Tibial artery (tissue), 4 donors: ENCODE measurements around the gene IGSF6.
"Not testable (repeated sequence)": the region's sequence is repeated elsewhere in the genome, so short reads cannot be mapped to it uniquely, and the experiment has no call there.

Source experiments
- DNase-seq, 2 donors: peaks; one replicate each; pipeline ENCODE4 v3.0.0-alpha.2; 2019
- H3K27ac ChIP-seq, 2 donors: fragments of 200-600 bp; sonication (generic) in 1 of 2; 1 replicate in 1 of 2; 2 replicates in 1 of 2; pipeline ENCODE4 v1.5.1; 2018 to 2019; ENCODE audit warnings: mild to moderate bottlenecking in 1 of 2
- H3K27me3 ChIP-seq, 2 donors: fragments of 200-600 bp; sonication (generic) in 1 of 2; one replicate each; pipeline versions ENCODE4 v1.5.1 to v1.6.0; 2016 to 2019
- H3K36me3 ChIP-seq, 3 donors: fragments of 200-600 bp; sonication (generic) in 2 of 3; one replicate each; pipeline ENCODE4 v1.5.1; 2016 to 2019; ENCODE audit warnings: mild to moderate bottlenecking in 2 of 3
- H3K4me1 ChIP-seq, 4 donors: fragments of 200-600 bp; sonication (generic) in 2 of 4; 1 replicate in 3 of 4; 2 replicates in 1 of 4; pipeline ENCODE4 v1.5.1; 2016 to 2019
- H3K4me3 ChIP-seq, 2 donors: fragments of 200-600 bp; sonication (generic) in 1 of 2; 1 replicate in 1 of 2; 2 replicates in 1 of 2; pipeline ENCODE4 v1.5.1; 2018 to 2019; ENCODE audit warnings: mild to moderate bottlenecking in 2 of 2
- H3K9me3 ChIP-seq, 3 donors: fragments of 200-600 bp; sonication (generic) in 1 of 3; one replicate each; pipeline ENCODE4 v1.5.1; 2016 to 2019
- CTCF ChIP-seq, 2 experiments: fragments of 200-600 bp in 1 of 2; fragments of 450-650 bp in 1 of 2; IDR thresholded peaks; one replicate each; pipeline ENCODE4 v1.5.1; 2017 to 2019; ENCODE audit warnings: antibody characterized with exemption in 2 of 2, mild to moderate bottlenecking in 1 of 2, moderate library complexity in 1 of 2
- intact Hi-C: fragments of 100-400 bp; cut with DNase I; formaldehyde crosslinking; loops from one replicate; pipeline ENCODE4 v1.15.0; 2023; ENCODE audit warnings: low total_unique reads

Gene IGSF6

DNA sequence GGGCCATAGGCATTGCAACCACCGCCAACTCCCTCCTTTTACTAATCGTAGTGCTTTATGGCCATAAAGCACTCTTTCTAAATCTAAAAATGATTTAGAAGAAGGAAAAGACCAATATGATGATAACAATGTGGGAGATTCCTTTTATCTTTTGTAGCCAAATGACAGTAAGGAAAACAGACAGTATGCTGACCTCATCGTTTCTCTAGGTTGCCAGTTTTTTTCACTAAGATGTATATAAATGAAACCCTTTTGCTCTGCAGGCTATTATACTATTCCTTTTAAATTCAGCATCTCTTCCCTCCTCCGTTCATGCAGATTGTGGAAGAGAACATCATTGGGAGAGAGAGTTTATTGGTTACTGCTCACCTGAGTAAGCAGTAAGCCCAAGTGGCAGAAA is 36.7 kb upstream of the IGSF6 start:
- no peak for TF ChIP-seq CTCF (IDR thresholded peaks at IDR 0.05)
- Histone ChIP-seq H3K9me3 (no peaks in the 10 kb centered on the region), H3K4me1 (no peaks in the 10 kb centered on the region), H3K27me3 (peaks cover 0 to 2% of the 10 kb centered on the region in 2 donors), H3K36me3 (no peaks in the 10 kb centered on the region), H3K4me3 (no peak overlapping the region), H3K27ac (no peak overlapping the region)
- DNase-seq, result no peak
- intact Hi-C loops, result no loop called here

DNA sequence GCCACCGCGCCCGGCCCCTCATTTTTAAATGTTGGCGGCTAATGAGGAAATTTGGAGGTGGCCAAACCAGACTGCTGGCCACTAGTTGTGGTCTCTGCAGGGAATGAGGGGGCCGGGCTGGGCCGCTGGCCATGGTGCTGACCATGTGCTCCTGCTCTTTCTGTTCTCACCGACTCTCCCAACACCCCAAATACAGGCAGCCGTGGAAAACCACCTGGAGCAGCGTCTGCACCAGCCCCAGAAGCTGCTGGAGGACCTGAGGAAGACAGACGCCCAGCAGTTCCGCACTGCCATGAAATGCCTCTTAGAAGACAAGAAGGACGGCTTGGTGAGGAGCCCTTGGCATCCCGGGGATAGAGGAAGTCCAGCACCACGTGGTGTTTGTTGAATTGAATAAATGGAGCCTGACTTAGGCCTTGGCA is 32.6 kb upstream of the IGSF6 start:
- H3K27ac ChIP-seq, result no peak overlapping the region
- H3K27me3 ChIP-seq, result peaks cover 0 to 2% of the 10 kb centered on the region in 2 donors
- no peaks in the 10 kb centered on the region for H3K4me1 ChIP-seq
- H3K9me3 ChIP-seq, result no peaks in the 10 kb centered on the region
- no peak for TF ChIP-seq CTCF (IDR thresholded peaks at IDR 0.05)
- intact Hi-C loops, result no loop called here
- no peak overlapping the region for H3K4me3 ChIP-seq
- no peaks in the 10 kb centered on the region for H3K36me3 ChIP-seq
- DNase-seq, result no peak

DNA sequence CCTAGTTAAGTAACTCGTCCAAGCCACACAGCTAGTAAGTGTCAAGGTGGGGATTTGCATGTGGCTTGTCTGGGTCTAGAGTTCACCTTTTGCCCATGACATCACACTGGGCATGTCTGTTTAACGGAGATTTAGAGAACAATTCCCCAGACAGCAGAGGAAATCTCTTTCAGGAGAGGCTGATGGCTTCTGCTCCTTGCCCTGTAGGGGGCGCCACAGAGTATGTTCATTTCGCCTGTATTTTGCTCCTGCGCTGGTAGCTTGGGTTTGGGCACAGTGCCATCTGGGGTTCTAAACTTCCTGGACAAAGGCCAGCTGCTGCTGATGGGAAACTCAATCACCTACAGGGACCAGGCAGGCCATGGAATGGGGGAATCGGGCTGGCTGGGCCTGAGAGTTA is 31.8 kb upstream of the IGSF6 start:
- no peak overlapping the region for H3K4me3 ChIP-seq
- no peaks in the 10 kb centered on the region for H3K9me3 ChIP-seq
- peaks cover 0 to 5% of the 10 kb centered on the region in 2 donors for H3K27me3 ChIP-seq
- DNase-seq, result no peak
- no peaks in the 10 kb centered on the region for H3K4me1 ChIP-seq
- no peak overlapping the region for H3K27ac ChIP-seq
- intact Hi-C loops, result no loop called here
- TF ChIP-seq CTCF (IDR thresholded peaks at IDR 0.05), result no peak
- H3K36me3 ChIP-seq, result no peaks in the 10 kb centered on the region

DNA sequence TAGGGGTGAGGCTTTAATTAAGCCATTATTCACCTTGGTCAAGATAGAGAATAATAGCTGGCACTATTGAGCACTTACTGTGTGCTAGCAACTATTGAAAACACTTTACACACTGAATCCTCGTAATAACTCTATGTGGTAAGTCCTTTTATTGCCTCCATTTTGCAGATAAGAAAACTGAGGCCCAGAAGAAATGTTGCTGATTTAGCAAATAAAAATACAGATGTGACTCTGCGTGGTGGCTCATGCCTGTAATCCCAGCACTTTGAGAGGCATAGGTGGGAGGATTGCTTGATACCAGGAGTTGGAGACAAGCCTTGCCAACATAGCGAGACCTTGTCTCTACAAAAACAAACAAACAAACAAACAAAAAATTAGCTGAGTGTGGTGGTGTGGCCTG is 30.8 kb upstream of the IGSF6 start:
- intact Hi-C loops, result no loop called here
- Histone ChIP-seq H3K4me1 (no peaks in the 10 kb centered on the region), H3K36me3 (no peaks in the 10 kb centered on the region), H3K27me3 (peaks cover 0 to 5% of the 10 kb centered on the region in 2 donors), H3K4me3 (no peak overlapping the region), H3K9me3 (no peaks in the 10 kb centered on the region), H3K27ac (no peak overlapping the region)
- TF ChIP-seq CTCF (IDR thresholded peaks at IDR 0.05), result no peak
- no peak for DNase-seq

GRCh38 chr16:21680714-21681113 is 28.3 kb upstream of the IGSF6 start:
- intact Hi-C loops, H3K27ac ChIP-seq, H3K4me3 ChIP-seq, H3K4me1 ChIP-seq, H3K36me3 ChIP-seq, H3K9me3 ChIP-seq, H3K27me3 ChIP-seq, DNase-seq: not testable (repeated sequence)

DNA sequence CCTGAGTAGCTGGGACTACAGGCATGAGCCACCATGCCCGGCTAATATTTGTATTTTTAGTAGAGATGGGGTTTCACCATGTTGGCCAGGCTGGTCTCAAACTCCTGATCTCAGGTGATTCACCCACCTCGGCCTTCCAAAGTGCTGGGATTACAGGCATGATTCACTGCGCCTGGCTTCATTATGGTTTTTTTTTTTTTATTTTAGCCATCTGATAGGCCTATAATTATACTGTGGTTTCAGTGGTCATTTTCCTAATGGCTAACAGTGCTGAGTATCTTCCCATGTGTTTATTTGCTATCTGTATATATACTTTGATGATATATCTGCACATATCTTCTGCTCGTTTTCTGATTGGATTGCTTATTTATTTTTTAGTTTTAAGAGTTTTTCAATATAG is 22.0 kb upstream of the IGSF6 start:
- H3K27me3 ChIP-seq, H3K36me3 ChIP-seq, intact Hi-C loops, DNase-seq, H3K4me3 ChIP-seq, H3K9me3 ChIP-seq, H3K4me1 ChIP-seq, H3K27ac ChIP-seq: not testable (repeated sequence)

- H3K9me3 ChIP-seq, result no peaks in the 10 kb centered on the region
- intact Hi-C loops, result no loop called here
- H3K27me3 ChIP-seq, result no peaks in the 10 kb centered on the region
- DNase-seq, result no peak
- no peak for TF ChIP-seq CTCF (IDR thresholded peaks at IDR 0.05)
- H3K4me1 ChIP-seq, result no peaks in the 10 kb centered on the region
- no peak overlapping the region for H3K4me3 ChIP-seq
- no peaks in the 10 kb centered on the region for H3K36me3 ChIP-seq
- H3K27ac ChIP-seq, result no peak overlapping the region
Measured at GRCh38 chr16:21673469-21673868, 21.1 kb upstream of the IGSF6 start.
